SKM-1 treated with dmso at 0.1 percent for 144 hours (cell line): ENCODE data around the gene TCN1.
"Not testable (repeated sequence)": the region's sequence is repeated elsewhere in the genome, so short reads cannot be mapped to it uniquely, and the experiment has no call there.

ENCODE experiments used
- DNase-seq: peaks from one replicate; lab custom pipeline; 2025; ENCODE audit not compliant: unreplicated experiment; lab: John Stamatoyannopoulos, UW

TCN1 gene

GRCh38 chr11:59857439-59858434 lies 8.6 kb downstream of the TCN1 start:
- DNase-seq = no peak

DNA sequence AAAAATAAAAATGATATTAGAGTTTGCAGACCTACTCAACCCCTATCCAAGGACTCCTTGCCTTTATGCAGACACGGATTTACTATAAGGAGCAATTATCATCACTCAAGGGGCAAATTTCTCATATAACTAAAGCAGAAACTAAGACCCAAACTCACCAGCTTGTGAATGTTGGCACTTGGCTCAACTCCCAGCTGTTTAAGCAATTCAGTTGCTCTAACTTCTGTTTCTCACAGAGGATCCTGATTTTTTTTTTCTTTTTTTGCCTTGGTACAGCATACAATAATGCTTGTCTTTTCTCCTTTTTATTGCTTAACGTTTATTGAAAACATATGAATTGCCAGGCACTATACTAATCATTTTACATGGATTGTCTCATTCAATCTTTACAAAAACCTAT lies 11.4 kb downstream of the TCN1 start:
- DNase-seq = no peak

GRCh38 chr11:59851416-59851815 lies 14.9 kb downstream of the TCN1 start:
- DNase-seq = not testable (repeated sequence)

DNA sequence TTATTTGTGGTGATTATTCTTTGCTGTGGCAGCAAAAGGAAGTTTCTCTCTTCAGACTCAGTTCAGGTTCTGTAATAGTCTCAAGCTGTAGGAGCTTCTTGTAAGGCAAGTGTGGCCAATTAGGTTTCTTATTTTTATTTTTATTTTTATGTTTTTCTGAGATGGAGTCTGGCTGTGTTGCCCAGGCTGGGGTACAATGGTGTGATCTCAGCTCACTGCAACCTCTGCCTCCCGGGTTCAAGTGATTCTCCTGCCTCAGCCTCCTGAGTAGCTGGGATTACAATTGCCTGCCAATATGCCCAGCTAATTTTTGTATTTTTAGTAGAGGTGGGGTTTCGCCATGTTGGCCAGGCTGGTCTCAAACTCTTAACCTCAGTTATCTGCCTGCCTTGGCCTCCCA lies 16.7 kb downstream of the TCN1 start:
- not testable (repeated sequence) for DNase-seq

DNA sequence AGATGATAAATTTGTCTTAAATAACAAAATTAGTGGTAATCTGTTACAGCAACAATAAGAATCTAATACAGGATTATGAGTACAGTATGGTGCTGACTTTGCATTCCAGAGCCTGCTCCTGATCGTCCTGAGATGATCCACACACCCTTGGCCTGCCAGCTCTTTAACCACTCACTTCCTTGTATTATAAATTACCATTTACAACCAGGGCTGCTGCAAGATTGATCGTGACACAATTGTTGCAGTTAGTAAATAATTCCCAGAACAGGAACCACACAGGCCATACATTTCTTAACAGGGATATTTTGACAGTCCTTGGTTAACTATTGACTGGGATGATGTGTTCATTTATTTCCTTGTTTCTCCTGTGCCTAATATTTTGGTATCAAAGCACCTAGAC lies 17.2 kb downstream of the TCN1 start:
- DNase-seq = no peak

DNA sequence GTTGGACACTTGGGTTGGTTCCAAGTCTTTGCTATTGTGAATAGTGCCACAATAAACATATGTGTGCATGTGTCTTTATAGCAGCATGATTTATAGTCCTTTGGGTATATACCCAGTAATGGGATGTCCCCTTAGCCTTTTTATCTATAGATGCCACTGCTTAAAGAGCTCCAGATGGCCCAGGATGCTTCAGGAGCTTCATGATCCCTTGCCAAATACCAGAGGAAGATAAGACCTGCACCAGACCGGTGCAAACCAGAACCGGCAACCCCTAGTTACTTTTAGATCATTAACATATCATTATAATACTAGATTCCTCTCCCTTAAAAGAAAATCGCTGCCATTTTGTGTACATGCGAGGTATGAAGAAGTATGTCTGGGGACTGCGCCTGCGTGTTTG lies 17.8 kb downstream of the TCN1 start:
- not testable (repeated sequence) for DNase-seq

GRCh38 chr11:59847626-59848025 lies 18.7 kb downstream of the TCN1 start:
- DNase-seq = no peak

DNA sequence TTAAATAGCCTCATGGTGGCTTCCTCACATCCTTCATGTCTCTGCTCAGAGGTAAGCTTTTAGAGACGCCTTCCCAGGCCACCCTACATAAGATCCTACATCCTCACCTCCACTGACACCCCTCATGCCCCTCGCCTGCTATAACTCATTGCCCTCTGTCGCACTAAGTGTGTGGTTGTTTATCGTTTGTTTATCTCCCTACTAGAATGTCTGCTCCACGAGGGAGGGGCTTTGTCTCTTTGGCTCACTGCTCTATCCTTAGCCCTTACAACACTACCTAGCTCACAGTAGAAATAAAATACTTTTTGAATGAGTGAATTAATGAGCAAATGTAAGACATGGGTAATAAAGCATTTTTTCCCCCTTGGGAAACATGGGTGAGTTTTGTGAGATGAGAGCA lies 19.7 kb downstream of the TCN1 start:
- DNase-seq = no peak

DNA sequence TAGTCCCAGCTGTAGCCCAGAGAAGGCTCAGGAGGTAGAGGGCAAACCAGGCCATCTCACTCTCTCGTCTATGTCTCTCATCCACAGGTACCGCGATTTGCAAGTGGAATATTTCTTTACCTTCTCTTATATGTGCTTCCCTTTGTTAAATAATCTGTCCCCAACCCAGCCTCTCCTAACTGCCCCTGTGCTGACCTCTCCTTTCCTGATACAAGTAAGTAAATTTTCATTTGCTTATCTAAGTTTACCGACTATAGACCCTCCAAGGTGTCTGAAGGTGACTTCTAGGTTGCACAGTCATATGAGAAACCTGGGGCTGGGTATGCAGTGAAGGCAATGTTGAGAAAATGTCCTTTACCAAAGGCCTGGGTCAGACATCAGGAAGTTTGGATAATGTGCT lies 20.9 kb downstream of the TCN1 start, which contains the start of gene CBLIF:
Gene CBLIF, minus strand, starts transcription at position 101 of the 400 bp plus-strand sequence. Its CDS starts 46 bp downstream, at position 55.
- DNase-seq = no peak

GRCh38 chr11:59842316-59842715 lies 24.0 kb downstream of the TCN1 start:
- no peak for DNase-seq

DNA sequence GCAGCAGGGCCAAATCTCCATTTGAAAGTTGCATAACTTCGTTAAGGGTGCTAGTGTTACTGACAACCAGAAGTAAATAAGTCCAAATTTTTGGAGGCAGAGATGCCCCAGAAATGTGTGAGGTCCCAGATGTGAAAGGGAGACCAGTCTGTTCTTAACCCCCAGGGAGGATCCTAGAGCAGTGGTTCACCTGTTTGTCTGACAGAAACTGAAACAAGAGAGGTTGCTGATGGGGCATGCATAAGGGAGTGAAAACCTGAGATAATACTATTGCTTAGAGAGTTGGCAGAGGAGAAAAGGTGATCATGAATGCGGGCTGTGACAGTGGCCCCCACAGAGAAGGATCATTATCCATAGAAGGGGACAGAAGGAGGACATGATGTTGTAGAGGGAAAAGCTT lies 24.8 kb downstream of the TCN1 start:
- DNase-seq = no peak

DNA sequence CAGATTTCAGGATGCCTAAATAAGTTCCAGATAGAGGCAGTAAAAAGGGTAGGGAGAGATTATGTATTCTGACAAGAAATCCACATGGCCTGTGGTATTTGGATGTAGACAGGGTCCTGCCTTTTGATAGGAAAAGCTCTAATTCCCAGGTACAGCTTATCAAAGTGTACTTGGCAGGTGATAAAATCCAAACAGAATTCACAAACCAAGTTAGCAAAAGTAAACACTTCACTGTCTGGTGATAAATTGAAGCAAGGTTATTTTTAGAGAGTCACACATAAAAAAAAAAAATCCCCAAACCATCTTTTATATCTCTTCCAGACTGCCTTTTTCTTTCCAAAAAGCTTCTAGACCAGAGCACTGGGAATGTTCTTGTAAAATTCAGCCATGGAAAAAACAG lies 26.7 kb downstream of the TCN1 start:
- no peak for DNase-seq

- no peak for DNase-seq
These were observed 32.7 kb downstream of the TCN1 start for GRCh38 chr11:59833602-59834001.

GRCh38 chr11:59829358-59829757 lies 36.9 kb downstream of the TCN1 start:
- no peak for DNase-seq

DNA sequence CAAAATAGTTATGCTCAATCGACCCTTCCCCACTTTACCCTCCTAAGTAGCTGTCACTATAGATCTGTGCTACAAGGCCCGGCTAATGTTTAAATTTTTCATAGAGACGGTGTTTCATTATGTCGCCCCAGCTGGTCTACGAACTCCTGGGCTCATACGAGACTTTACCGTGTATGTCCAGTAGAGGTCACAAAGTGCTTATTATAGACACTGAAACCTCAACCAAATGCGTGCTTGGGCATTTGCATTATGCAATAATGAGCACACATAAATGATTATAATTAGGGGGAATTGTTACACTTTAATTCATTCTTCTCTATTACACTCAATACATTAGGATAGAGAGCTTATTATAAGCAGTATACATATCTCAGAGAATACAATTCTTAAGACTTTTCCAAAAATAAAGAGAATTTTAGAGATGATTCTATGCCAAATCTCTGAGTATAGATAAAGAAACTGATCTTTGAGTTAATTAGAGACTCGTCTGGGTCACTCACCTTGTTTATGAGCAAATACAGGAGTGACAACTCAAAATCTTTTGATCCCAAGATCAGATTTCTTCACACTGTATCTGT lies 43.2 kb downstream of the TCN1 start:
- peak; percentile 69 for DNase-seq

DNA sequence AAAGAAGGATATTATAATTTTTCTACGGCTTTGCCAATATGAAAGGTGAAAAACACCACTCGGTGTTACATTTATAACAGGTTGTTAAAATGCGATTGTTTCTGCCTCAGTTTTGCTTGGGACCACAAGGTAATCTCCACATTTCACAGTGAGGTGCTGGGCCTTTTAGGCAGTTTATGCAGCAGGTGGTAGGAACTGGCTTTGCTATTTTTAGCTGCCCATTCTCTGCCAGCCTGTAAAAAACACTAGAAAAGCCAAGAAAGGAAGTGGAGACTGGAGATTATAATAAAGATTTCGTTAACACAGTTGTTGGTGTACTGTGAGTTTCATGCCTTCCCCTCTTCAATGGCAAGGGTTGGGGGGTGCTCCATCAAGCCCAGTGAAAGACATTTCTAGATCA lies 47.7 kb downstream of the TCN1 start:
- no peak for DNase-seq

- DNase-seq = not testable (repeated sequence)
These were observed 49.9 kb downstream of the TCN1 start for GRCh38 chr11:59816434-59816833.

DNA sequence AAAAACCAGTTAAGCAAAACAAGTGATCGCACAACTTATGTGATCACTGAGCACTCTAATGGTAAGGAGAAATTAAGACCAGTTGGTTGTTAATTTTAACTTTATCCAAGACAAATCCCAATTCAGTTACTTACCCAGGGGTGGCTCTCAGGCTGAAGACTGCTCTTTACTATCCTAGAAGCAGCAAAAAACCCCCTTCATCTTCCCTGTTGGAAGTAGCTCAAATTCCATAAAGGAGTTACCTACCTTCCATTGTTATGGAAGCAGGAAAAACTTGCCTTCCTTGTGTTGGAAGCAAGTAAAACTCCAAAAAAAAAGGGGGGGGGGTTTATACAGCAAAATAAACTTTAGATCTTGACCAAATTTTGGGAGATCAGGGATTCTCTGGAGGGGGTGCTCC lies 50.5 kb downstream of the TCN1 start:
- no peak for DNase-seq

- DNase-seq = no peak
These were observed 52.3 kb downstream of the TCN1 start for GRCh38 chr11:59814021-59814420.

DNA sequence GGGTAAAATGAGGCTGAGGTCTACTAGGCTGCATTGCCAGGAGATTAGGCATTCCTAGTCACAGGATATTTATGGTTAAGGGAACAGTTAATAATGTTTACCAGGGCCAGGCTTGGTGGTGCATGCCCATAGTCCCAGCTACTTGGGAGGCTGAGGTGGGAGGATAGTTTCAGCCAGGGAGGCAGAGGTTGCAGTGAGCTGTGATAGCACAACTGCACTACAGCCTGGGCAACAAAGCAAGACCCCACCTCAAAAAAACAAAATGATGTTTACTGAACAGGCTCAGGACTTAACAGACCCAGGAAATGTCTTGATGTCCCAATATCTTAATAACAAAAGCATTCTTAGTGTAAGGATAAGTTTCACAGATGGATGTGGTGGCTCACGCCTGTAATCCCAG lies 52.9 kb downstream of the TCN1 start:
- no peak for DNase-seq

- DNase-seq = no peak
These were observed 54.1 kb downstream of the TCN1 start for GRCh38 chr11:59812220-59812619.

DNA sequence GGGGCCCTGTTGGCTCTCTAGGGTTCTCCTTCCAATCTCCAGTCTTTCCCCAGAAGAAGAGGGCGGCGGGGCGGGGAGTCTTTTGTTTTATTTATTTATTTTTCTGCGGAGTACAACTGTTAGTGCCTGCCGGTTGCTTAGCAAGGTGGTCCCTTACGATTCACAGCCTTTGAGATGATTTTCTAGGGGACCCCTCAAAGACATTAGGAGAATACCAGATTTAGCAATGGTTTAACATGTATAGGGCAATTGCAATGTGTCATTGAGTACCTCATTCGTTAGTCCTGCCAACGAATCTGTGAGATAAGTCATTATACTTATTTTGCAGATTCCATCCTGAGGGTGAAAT lies 55.4 kb downstream of the TCN1 start:
- DNase-seq = no peak
